ENCODE data around the gene GALNT2. TPM values are rescaled to one million over a fixed set of nuclear protein-coding genes. Genes with fewer than 3 reads are reported as not detected.

Gene GALNT2
- total and polyA plus RNA-seq, 2 experiments from 2014 or later = 17.8 to 48.3 TPM

GRCh38 chr1:230220478-230220877, 153.4 kb downstream of the GALNT2 start:
- DNase-seq (ENCODE audit: low spot score) (peak; percentile 51), ATAC-seq (peak; percentile 75)
- Histone ChIP-seq H3K4me2 (no peak overlapping the region), H3F3A (replicated peaks; ENCODE audit: low read depth) (no peaks in the 10 kb centered on the region), H3K27me3 (ENCODE audit: insufficient read depth) (no peaks in the 10 kb centered on the region), H3K4me1 (ENCODE audit: insufficient read depth) (peaks cover 9% of the 10 kb centered on the region), H3K79me2 (replicated peaks; ENCODE audit: insufficient read depth) (no peaks in the 10 kb centered on the region; the same call in none of the 2 replicates), H4K20me1 (replicated peaks; ENCODE audit: insufficient read depth) (no peaks in the 10 kb centered on the region; the same call in none of the 2 replicates), H3K27ac (ENCODE audit: low read depth) (no peak overlapping the region), H3K36me3 (ENCODE audit: insufficient read depth) (no peaks in the 10 kb centered on the region), H3K4me3 (no peak overlapping the region), H3K9me2 (ENCODE audit: insufficient read depth) (no peaks in the 10 kb centered on the region), H2AFZ (no peak overlapping the region)
- peak in 1 of 2 experiments; percentile 17; a peak in 1 of 4 replicates for TF ChIP-seq CTCF (conservative IDR thresholded peaks at IDR 0.05; ENCODE audit: low read depth in 2 of 2)
- TF ChIP-seq CREB1 (CRISPR knock-in tag; IDR thresholded peaks at IDR 0.05; ENCODE audit: low read depth) = no peak
- peaks cover 47% of the 10 kb centered on the region for H3K4me1 Mint-ChIP-seq
- H3K9me3 Mint-ChIP-seq = no peaks in the 10 kb centered on the region
- H3K4me3 Mint-ChIP-seq = no peak overlapping the region
- no peak overlapping the region for H3K27ac Mint-ChIP-seq
- H3K27me3 Mint-ChIP-seq (ENCODE audit: insufficient read depth, low read depth, poor library complexity) = peaks cover 6% of the 10 kb centered on the region
- no peaks in the 10 kb centered on the region for H3K36me3 Mint-ChIP-seq (ENCODE audit: low read depth)

- Mint-ChIP-seq H3K4me3 (no peak overlapping the region), H3K27ac (no peak overlapping the region), H3K4me1 (peaks cover 52% of the 10 kb centered on the region), H3K9me3 (no peaks in the 10 kb centered on the region), H3K27me3 (ENCODE audit: insufficient read depth, low read depth, poor library complexity) (peaks cover 6% of the 10 kb centered on the region), H3K36me3 (ENCODE audit: low read depth) (no peaks in the 10 kb centered on the region)
- Histone ChIP-seq H3K4me3 (no peak overlapping the region), H3K79me2 (replicated peaks; ENCODE audit: insufficient read depth) (no peaks in the 10 kb centered on the region; the same call in none of the 2 replicates), H3F3A (replicated peaks; ENCODE audit: low read depth) (no peaks in the 10 kb centered on the region), H2AFZ (no peak overlapping the region), H3K27me3 (ENCODE audit: insufficient read depth) (no peaks in the 10 kb centered on the region), H3K4me1 (ENCODE audit: insufficient read depth) (peaks cover 12% of the 10 kb centered on the region), H3K27ac (ENCODE audit: low read depth) (no peak overlapping the region), H3K4me2 (no peak overlapping the region), H3K9me2 (ENCODE audit: insufficient read depth) (no peaks in the 10 kb centered on the region), H4K20me1 (replicated peaks; ENCODE audit: insufficient read depth) (no peaks in the 10 kb centered on the region; the same call in 1 of the 2 replicates), H3K36me3 (ENCODE audit: insufficient read depth) (no peaks in the 10 kb centered on the region)
- TF ChIP-seq POLR2AphosphoS5 (IDR thresholded peaks at IDR 0.05; ENCODE audit: low read depth) (no peak), EZH2 (IDR thresholded peaks at IDR 0.05; ENCODE audit: low read depth, unreplicated experiment) (no peak), NANOG (IDR thresholded peaks at IDR 0.05; ENCODE audit: borderline replicate concordance) (no peak), ETS1 (IDR thresholded peaks at IDR 0.05) (no peak), ZNF114 (CRISPR knock-in tag; IDR thresholded peaks at IDR 0.05) (no peak), ZNF462 (CRISPR knock-in tag; IDR thresholded peaks at IDR 0.05) (no peak), EZH2phosphoT487 (IDR thresholded peaks at IDR 0.05; ENCODE audit: unreplicated experiment) (no peak), ZNF331 (CRISPR knock-in tag; IDR thresholded peaks at IDR 0.05; ENCODE audit: low read depth) (no peak), CREB1 (CRISPR knock-in tag; IDR thresholded peaks at IDR 0.05; ENCODE audit: low read depth) (no peak), STAT1 (IDR thresholded peaks at IDR 0.05; ENCODE audit: unreplicated experiment) (no peak), JUNB (IDR thresholded peaks at IDR 0.05; ENCODE audit: unreplicated experiment) (no peak)
- no peak for ATAC-seq
- DNase-seq (ENCODE audit: low spot score) = no peak
Measured at GRCh38 chr1:230220907-230221306, 153.9 kb downstream of the GALNT2 start.

Measured in GM23338 (cell line).